Thyroid gland (tissue), 4 donors: ENCODE data around the gene PLPP1.

Experiments used
- CTCF ChIP-seq, 6 experiments: fragments of 200-600 bp in 3 of 6; fragments of 450-650 bp in 3 of 6; sonication (generic) in 3 of 6; IDR thresholded peaks; one replicate each; pipeline ENCODE4 v1.5.1; 2016 to 2019; ENCODE audit warnings: antibody characterized with exemption in 6 of 6, mild to moderate bottlenecking in 2 of 6, inconsistent platforms in 1 of 6, moderate library complexity in 1 of 6
- POLR2A ChIP-seq, 2 donors: fragments of 450-650 bp; IDR thresholded peaks; one replicate each; pipeline ENCODE4 v1.6.1; 2017; ENCODE audit warnings: antibody characterized with exemption in 2 of 2, mild to moderate bottlenecking in 2 of 2, moderate library complexity in 1 of 2

DNA sequence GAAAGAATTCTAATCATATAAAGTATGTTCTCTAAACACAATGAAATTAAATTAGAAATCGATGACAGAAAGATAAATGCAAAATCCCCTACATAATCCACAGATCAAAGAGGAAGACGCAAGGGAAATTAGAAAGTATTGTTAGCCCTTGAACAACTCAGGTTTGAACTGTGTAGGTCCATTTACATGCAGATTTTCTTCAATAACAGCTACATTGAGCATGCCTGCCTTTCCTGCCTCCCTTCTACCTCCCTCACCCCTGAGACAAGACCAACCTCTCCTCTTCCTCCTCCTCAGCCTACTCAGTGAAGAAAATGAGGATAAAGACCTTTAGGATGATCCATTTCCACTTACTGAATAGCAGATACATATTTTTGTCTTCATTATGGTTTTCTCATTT, 75.2 kb downstream of the PLPP1 start:
- TF ChIP-seq POLR2A (IDR thresholded peaks at IDR 0.05) (no peak), CTCF (IDR thresholded peaks at IDR 0.05) (no peak)
